Lower lobe of right lung (tissue), 2 donors: Measurements from ENCODE around the gene PDPN. TPM values are rescaled to one million over a fixed set of nuclear protein-coding genes. Genes with fewer than 3 reads are reported as not detected.
A peak's percentile ranks its signal among the peaks of the same experiment; 100 is the strongest.

Experiments
- ATAC-seq, 2 donors: fragments of 200-7000 bp; cut with Tn5 transposase; one replicate each; pipeline ENCODE4 v1.9.1; 2020 to 2022; ENCODE audit warnings: mild to moderate bottlenecking in 2 of 2, moderate library complexity in 2 of 2
- DNase-seq: peaks from one replicate; pipeline ENCODE4 v3.0.0-alpha.2; 2020
- H3K27ac ChIP-seq: fragments of 200-600 bp; one replicate; pipeline ENCODE4 v1.8.0; 2022
- H3K27me3 ChIP-seq: fragments of 200-600 bp; one replicate; pipeline ENCODE4 v1.8.0; 2022; ENCODE audit warnings: low read depth
- H3K36me3 ChIP-seq: fragments of 200-600 bp; one replicate; pipeline ENCODE4 v1.8.0; 2022; ENCODE audit warnings: mild to moderate bottlenecking
- H3K4me1 ChIP-seq: fragments of 200-600 bp; one replicate; pipeline ENCODE4 v1.8.0; 2022
- H3K4me3 ChIP-seq: fragments of 200-600 bp; one replicate; pipeline ENCODE4 v1.8.0; 2022; ENCODE audit warnings: mild to moderate bottlenecking
- H3K9me3 ChIP-seq: fragments of 200-600 bp; one replicate; pipeline ENCODE4 v1.8.0; 2022
- intact Hi-C: fragments of 100-400 bp; cut with DNase I; formaldehyde crosslinking; loops from one replicate; pipeline ENCODE4 v1.11.0; 2022
- total RNA-seq: library from RNA; stranded (reverse); fragmentation: NEBNext Ultra II Directional; extraction: Animal tissue kit (Norgen Biotek cat#: 25700); gene quantifications from one replicate; pipeline ENCODE4 v1.2.1, GENCODE V29; 2021
- TF ChIP-seq, protein P1 (sequence below): fragments of 200-600 bp; IDR thresholded peaks from one replicate; pipeline ENCODE4 v1.8.0; 2022; ENCODE audit warnings: antibody characterized with exemption, mild to moderate bottlenecking
- donor health status: DM: no; HTN: yes; CAD: no; lungs with severe emphysema.

Gene PDPN
- total RNA-seq, 1 donor from 2014 or later: 33.3 TPM

DNA sequence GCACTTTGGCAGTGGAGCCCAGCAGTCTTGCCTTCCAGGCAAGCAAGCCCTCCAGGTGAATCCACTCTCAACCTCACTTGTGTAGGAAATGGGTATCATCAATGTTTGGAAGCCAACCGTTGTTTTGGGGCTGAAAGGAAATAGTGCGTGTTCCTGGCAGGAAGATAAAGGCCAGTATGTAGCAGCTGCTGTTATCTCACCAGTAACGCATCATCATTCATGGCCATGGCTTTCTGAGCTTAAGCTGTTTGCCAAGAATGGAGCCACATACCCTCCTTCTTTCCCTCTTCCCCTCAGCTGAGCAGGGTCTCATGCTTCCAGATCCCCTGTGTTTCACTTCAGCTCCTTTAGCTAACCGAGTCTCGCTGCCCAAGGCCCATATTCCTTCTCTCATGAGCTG lies 2.2 kb upstream of the PDPN start:
- intact Hi-C loops: no loop called here
- TF ChIP-seq, protein P1, sequence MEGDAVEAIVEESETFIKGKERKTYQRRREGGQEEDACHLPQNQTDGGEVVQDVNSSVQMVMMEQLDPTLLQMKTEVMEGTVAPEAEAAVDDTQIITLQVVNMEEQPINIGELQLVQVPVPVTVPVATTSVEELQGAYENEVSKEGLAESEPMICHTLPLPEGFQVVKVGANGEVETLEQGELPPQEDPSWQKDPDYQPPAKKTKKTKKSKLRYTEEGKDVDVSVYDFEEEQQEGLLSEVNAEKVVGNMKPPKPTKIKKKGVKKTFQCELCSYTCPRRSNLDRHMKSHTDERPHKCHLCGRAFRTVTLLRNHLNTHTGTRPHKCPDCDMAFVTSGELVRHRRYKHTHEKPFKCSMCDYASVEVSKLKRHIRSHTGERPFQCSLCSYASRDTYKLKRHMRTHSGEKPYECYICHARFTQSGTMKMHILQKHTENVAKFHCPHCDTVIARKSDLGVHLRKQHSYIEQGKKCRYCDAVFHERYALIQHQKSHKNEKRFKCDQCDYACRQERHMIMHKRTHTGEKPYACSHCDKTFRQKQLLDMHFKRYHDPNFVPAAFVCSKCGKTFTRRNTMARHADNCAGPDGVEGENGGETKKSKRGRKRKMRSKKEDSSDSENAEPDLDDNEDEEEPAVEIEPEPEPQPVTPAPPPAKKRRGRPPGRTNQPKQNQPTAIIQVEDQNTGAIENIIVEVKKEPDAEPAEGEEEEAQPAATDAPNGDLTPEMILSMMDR: no peak
- peaks cover 3% of the 10 kb centered on the region for H3K4me1 ChIP-seq
- H3K27me3 ChIP-seq: peaks cover 35% of the 10 kb centered on the region
- H3K4me3 ChIP-seq: no peak overlapping the region
- ATAC-seq: no peak
- no peaks in the 10 kb centered on the region for H3K36me3 ChIP-seq
- H3K27ac ChIP-seq: no peak overlapping the region
- no peak for DNase-seq
- H3K9me3 ChIP-seq: no peaks in the 10 kb centered on the region

DNA sequence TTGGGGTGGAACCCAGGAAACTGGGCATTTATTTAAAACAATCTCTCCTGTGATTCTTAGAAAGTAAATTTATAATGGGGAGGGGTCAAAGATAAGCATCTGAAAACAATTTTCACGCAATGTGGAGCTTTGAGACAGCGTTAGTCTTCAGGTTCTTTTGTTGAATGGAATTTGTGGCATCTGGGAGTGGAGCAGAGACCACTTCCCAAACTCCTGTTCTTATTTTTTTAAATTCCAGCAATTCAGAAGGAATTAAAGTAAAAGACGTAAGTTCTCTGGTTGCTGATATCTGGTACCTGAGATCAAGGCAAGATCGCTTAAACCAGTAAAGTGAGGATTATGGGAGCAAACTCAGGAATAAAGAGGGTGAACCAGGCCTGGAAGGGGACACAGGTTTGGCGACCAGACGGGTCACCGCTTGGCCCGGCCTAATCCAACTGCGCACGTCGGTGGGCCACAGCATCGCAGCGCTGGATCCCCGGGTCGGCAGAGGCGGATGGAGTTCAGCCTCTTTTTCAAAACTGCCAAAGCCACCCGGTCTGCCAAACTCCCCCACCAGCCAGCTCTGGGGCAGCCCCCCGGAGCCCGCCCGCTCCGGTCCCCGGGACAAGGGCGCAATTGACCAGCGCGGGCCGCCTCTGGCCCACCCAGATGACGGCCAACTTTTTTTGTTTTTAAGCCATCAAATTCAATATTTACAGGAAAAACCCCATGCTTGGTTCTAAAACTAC lies 754 bp upstream of the PDPN start:
- peaks cover 27% of the 10 kb centered on the region for H3K27me3 ChIP-seq
- intact Hi-C loops: no loop called here
- TF ChIP-seq, protein P1: no peak
- no peak for DNase-seq
- no peaks in the 10 kb centered on the region for H3K9me3 ChIP-seq
- H3K27ac ChIP-seq: peak overlapping the region; percentile 81
- ATAC-seq: no peak
- no peak overlapping the region for H3K4me3 ChIP-seq
- no peaks in the 10 kb centered on the region for H3K36me3 ChIP-seq
- H3K4me1 ChIP-seq: peaks cover 3% of the 10 kb centered on the region

DNA sequence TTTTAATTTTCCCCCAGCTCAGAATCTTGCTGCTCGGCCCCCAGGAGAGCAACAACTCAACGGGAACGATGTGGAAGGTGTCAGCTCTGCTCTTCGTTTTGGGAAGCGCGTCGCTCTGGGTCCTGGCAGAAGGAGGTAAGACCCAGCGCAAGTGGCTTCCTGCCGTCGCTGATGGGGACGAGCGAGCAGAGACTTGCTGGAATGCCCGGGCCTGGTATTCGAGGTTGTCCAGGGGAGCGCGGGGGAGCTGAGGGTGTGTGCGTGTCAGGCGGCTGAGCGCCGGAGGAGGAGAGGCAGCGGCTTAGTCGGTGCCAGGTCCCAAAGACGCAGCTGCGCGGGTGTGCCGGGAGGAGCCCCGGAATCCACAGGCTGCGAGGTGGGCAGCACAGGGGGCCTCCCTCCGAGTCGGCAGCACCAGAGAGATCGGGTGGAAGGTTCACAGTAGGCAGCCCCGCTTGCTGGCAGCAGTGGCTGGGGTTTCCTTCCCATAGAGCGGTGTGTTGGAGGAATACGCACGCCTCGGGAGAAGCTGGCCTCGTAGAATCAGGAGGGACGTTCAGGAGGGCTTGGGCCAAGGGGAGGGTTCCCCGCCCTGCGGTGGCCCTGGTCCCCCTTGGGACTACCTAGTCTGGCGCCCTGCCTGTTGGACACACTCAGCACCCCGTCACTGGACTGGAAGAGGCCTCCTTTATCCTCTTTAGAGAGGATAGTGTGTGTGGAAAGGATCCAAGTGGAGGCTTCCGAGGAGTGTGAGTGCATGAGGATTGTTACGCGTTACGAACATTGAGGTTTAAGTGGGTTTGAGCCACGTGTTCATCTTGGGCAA lies 547 bp downstream of the PDPN start:
- DNase-seq (peak; percentile 55), ATAC-seq (peak; percentile 81)
- TF ChIP-seq, protein P1: no peak
- H3K27ac ChIP-seq: peak overlapping the region; percentile 81
- peak overlapping the region; percentile 54 for H3K4me3 ChIP-seq
- H3K4me1 ChIP-seq: peaks cover 3% of the 10 kb centered on the region
- intact Hi-C loops: no loop called here
- H3K9me3 ChIP-seq: no peaks in the 10 kb centered on the region
- H3K36me3 ChIP-seq: no peaks in the 10 kb centered on the region
- peaks cover 27% of the 10 kb centered on the region for H3K27me3 ChIP-seq

DNA sequence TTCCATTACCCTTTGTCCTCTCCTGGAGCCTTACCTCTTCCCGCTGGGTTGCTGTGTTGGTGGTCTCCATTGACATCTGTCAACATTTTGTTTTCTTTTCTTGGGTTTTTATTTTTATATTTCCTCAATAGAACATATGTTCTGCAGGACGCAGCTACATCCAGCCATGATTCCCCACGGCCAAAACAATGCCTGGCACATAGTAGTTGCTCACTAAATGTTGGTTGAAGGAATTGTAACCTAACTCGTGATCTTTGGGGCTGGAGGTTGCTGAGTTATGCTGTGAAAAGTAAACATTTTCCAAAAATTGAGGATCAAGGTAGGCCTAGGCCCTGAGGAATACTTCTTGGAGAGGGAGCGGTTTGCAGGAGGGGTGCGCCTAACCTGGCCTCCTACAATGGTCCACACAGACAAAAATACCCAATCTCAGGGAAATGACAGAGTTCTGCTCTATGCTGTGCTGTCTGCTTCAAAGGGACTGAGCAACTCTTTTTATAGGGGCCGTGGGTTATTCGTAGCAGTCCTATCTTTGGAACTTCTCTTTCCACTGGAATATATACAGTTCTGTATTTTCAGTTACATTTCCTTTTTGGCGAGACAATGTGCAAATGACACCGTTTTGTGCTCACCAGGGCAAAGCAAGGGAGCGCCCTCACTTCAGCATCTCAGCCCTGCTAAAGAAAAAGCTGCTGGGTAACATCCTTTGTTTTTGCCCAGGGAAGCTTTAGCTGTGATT lies 1.4 kb downstream of the PDPN start:
- ATAC-seq: no peak
- no peaks in the 10 kb centered on the region for H3K36me3 ChIP-seq
- H3K27me3 ChIP-seq: peaks cover 27% of the 10 kb centered on the region
- peaks cover 3% of the 10 kb centered on the region for H3K4me1 ChIP-seq
- peak overlapping the region; percentile 54 for H3K4me3 ChIP-seq
- DNase-seq: no peak
- H3K27ac ChIP-seq: peak overlapping the region; percentile 81
- TF ChIP-seq, protein P1: no peak
- intact Hi-C loops: no loop called here
- no peaks in the 10 kb centered on the region for H3K9me3 ChIP-seq

DNA sequence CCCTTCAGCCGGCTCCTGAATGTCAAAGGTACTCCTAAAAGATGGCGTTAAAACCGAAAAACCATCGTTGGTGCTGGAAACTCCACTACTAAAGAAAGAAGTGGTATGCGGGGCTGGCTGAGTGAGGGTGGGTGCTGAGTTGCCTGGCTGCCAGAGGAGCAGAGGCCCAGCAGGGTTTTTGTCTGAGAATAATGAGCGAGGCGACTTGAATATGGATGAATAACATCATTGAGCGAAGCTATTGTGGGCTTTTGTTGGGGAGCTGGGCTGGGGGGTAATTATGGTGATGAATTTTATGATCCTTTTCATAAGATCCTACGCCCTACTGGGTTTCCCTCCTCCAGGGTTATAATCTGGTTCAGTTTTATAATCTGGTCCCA lies 2.0 kb downstream of the PDPN start:
- DNase-seq: no peak
- TF ChIP-seq, protein P1: no peak
- Histone ChIP-seq H3K36me3 (no peaks in the 10 kb centered on the region), H3K9me3 (no peaks in the 10 kb centered on the region), H3K4me1 (peaks cover 3% of the 10 kb centered on the region), H3K4me3 (peak overlapping the region; percentile 54), H3K27me3 (peaks cover 27% of the 10 kb centered on the region), H3K27ac (peak overlapping the region; percentile 6)
- intact Hi-C loops: no loop called here
- ATAC-seq: no peak
